ENCODE data around the gene CKLF. TPM values are rescaled to one million over a fixed set of nuclear protein-coding genes. Genes with fewer than 3 reads are reported as not detected.

The CKLF gene
- total RNA-seq, 2 donors from 2014 or later, result 22.5 to 40.7 TPM

- Histone ChIP-seq H3K27me3 (ENCODE audit: control insufficient read depth, insufficient read depth, low read length, poor library complexity, severe bottlenecking) (no peaks in the 10 kb centered on the region), H3K9me3 (ENCODE audit: control insufficient read depth, low read length) (no peaks in the 10 kb centered on the region), H3K4me1 (ENCODE audit: control insufficient read depth, insufficient read depth, low read length) (no peaks in the 10 kb centered on the region), H3K9ac (ENCODE audit: extremely low read depth, low read length, poor library complexity, severe bottlenecking) (no peak overlapping the region), H3K4me3 (ENCODE audit: low read length) (no peak overlapping the region), H3K27ac (ENCODE audit: low read depth, low read length) (no peak overlapping the region), H3K36me3 (ENCODE audit: control insufficient read depth, insufficient read depth, low read length) (no peaks in the 10 kb centered on the region)
- Mint-ChIP-seq H3K4me3 (no peak overlapping the region), H3K9me3 (peaks cover 1% of the 10 kb centered on the region), H3K4me1 (peaks cover 21% of the 10 kb centered on the region), H3K27ac (no peak overlapping the region), H3K27me3 (ENCODE audit: insufficient read depth) (no peaks in the 10 kb centered on the region), H3K36me3 (ENCODE audit: low read depth) (peaks cover 9% of the 10 kb centered on the region)
- DNase-seq, result peak; percentile 45
- no peak for TF ChIP-seq CTCF (conservative IDR thresholded peaks at IDR 0.05)
- 89 to 94% methylated on average over 8 to 11 of the region's 11 CpGs for WGBS, 2 experiments (ENCODE audit: insufficient coverage in 1 of 2, insufficient read length in 1 of 2)
Observed at GRCh38 chr16:66519482-66520373, 32.6 kb upstream of the CKLF start.

- Histone ChIP-seq H3K27ac (ENCODE audit: low read depth, low read length) (no peak overlapping the region), H3K27me3 (ENCODE audit: control insufficient read depth, insufficient read depth, low read length, poor library complexity, severe bottlenecking) (no peaks in the 10 kb centered on the region), H3K9ac (ENCODE audit: extremely low read depth, low read length, poor library complexity, severe bottlenecking) (no peak overlapping the region), H3K4me1 (ENCODE audit: control insufficient read depth, insufficient read depth, low read length) (no peaks in the 10 kb centered on the region), H3K36me3 (ENCODE audit: control insufficient read depth, insufficient read depth, low read length) (no peaks in the 10 kb centered on the region), H3K4me3 (ENCODE audit: low read length) (no peak overlapping the region), H3K9me3 (ENCODE audit: control insufficient read depth, low read length) (no peaks in the 10 kb centered on the region)
- H3K9me3 Mint-ChIP-seq, result no peaks in the 10 kb centered on the region
- DNase-seq, result peak; percentile 35
- H3K27ac Mint-ChIP-seq, result no peak overlapping the region
- peaks cover 2% of the 10 kb centered on the region for H3K36me3 Mint-ChIP-seq (ENCODE audit: low read depth)
- H3K4me1 Mint-ChIP-seq, result peaks cover 18% of the 10 kb centered on the region
- H3K27me3 Mint-ChIP-seq (ENCODE audit: insufficient read depth), result no peaks in the 10 kb centered on the region
- no peak overlapping the region for H3K4me3 Mint-ChIP-seq
- 89 to 92% methylated on average over 11 to 14 of the region's 14 CpGs for WGBS, 2 experiments (ENCODE audit: insufficient coverage in 1 of 2, insufficient read length in 1 of 2)
- TF ChIP-seq CTCF (conservative IDR thresholded peaks at IDR 0.05), result no peak
Observed at GRCh38 chr16:66520406-66521170, 31.8 kb upstream of the CKLF start.

- no peak overlapping the region for H3K27ac ChIP-seq (ENCODE audit: low read depth, low read length)
- H3K9me3 ChIP-seq (ENCODE audit: control insufficient read depth, low read length), result no peaks in the 10 kb centered on the region
- H3K27ac Mint-ChIP-seq, result no peak overlapping the region
- no peaks in the 10 kb centered on the region for H3K9me3 Mint-ChIP-seq
- H3K9ac ChIP-seq (ENCODE audit: extremely low read depth, low read length, poor library complexity, severe bottlenecking), result no peak overlapping the region
- no peak overlapping the region for H3K4me3 Mint-ChIP-seq
- no peaks in the 10 kb centered on the region for H3K27me3 ChIP-seq (ENCODE audit: control insufficient read depth, insufficient read depth, low read length, poor library complexity, severe bottlenecking)
- 91 to 100% methylated on average over 2 to 5 of the region's 5 CpGs for WGBS, 2 experiments (ENCODE audit: insufficient coverage in 1 of 2, insufficient read length in 1 of 2)
- no peak for DNase-seq
- TF ChIP-seq CTCF (conservative IDR thresholded peaks at IDR 0.05), result no peak
- H3K4me1 Mint-ChIP-seq, result peaks cover 17% of the 10 kb centered on the region
- H3K4me1 ChIP-seq (ENCODE audit: control insufficient read depth, insufficient read depth, low read length), result no peaks in the 10 kb centered on the region
- H3K36me3 Mint-ChIP-seq (ENCODE audit: low read depth), result peaks cover 7% of the 10 kb centered on the region
- no peak overlapping the region for H3K4me3 ChIP-seq (ENCODE audit: low read length)
- H3K36me3 ChIP-seq (ENCODE audit: control insufficient read depth, insufficient read depth, low read length), result no peaks in the 10 kb centered on the region
- no peaks in the 10 kb centered on the region for H3K27me3 Mint-ChIP-seq (ENCODE audit: insufficient read depth)
Observed at GRCh38 chr16:66521252-66521713, 31.1 kb upstream of the CKLF start.

All from endodermal cell (in vitro differentiated cells).